Left lung (tissue), 10 donors: ENCODE results near the gene OBSCN. TPM values are rescaled to one million over a fixed set of nuclear protein-coding genes. Genes with fewer than 3 reads are reported as not detected.

Experiments used
- ATAC-seq: fragments of 200-7000 bp; cut with Tn5 transposase; one replicate; pipeline ENCODE4 v1.9.1; 2020; ENCODE audit warnings: moderate library complexity
- DNase-seq, 4 donors: peaks; one replicate each; pipeline ENCODE4 v3.0.0-alpha.2; 2013 to 2020
- H3K27ac ChIP-seq, 2 donors: fragments of 200-600 bp; sonication (generic) in 1 of 2; one replicate each; pipeline versions ENCODE4 v1.5.0 to v1.8.0; 2020 to 2021
- H3K27me3 ChIP-seq, 2 donors: fragments of 200-600 bp; sonication (generic) in 1 of 2; one replicate each; pipeline versions ENCODE4 v1.5.0 to v1.8.0; 2020 to 2021
- H3K36me3 ChIP-seq, 2 donors: fragments of 200-600 bp; sonication (generic) in 1 of 2; one replicate each; pipeline versions ENCODE4 v1.5.0 to v1.8.0; 2020 to 2021
- H3K4me1 ChIP-seq, 2 donors: fragments of 200-600 bp; one replicate each; pipeline ENCODE4 v1.8.0; 2021
- H3K4me3 ChIP-seq, 2 donors: fragments of 200-600 bp; sonication (generic) in 1 of 2; one replicate each; pipeline versions ENCODE4 v1.5.0 to v1.8.0; 2020 to 2021; ENCODE audit warnings: mild to moderate bottlenecking in 1 of 2
- H3K9me3 ChIP-seq, 2 donors: fragments of 200-600 bp; sonication (generic) in 1 of 2; one replicate each; pipeline versions ENCODE4 v1.5.0 to v1.8.0; 2020 to 2021
- CTCF ChIP-seq, 2 donors: fragments of 200-600 bp; sonication (generic) in 1 of 2; IDR thresholded peaks; one replicate each; pipeline versions ENCODE4 v1.5.0 to v1.8.0; 2021; ENCODE audit warnings: antibody characterized with exemption in 2 of 2
- intact Hi-C, 2 donors: fragments of 100-400 bp; cut with DNase I; formaldehyde crosslinking; loops; one replicate each; pipeline versions ENCODE4 v1.11.2 to v1.14.2; 2022
- polyA plus RNA-seq, 6 donors: library from polyadenylated mRNA; unstranded; fragments of 120-200 nt; gene quantifications; one replicate each; pipeline ENCODE4 v1.2.1, GENCODE V29; 2013; ENCODE audit not compliant: insufficient read length in 6 of 6
- total RNA-seq, 2 donors: library from RNA; stranded (reverse); fragmentation: NEBNext Ultra II Directional; extraction: Animal tissue kit (Norgen Biotek cat#: 25700); gene quantifications; one replicate each; pipeline ENCODE4 v1.2.1, GENCODE V29; 2021
- donor health status: DM: no; HTN: yes; CAD: no.
- donor health status: DM: no; HTN: no; CAD: no.

Gene OBSCN
- total and polyA plus RNA-seq, 8 donors: 20.3 to 69.5 (median 47.5) TPM

GRCh38 chr1:228228601-228229074 lies 20.8 kb downstream of the OBSCN start:
- H3K27me3 ChIP-seq: no peaks in the 10 kb centered on the region
- ATAC-seq (peak; percentile 44), DNase-seq (no peak)
- peaks cover 0 to 12% of the 10 kb centered on the region in 2 donors for H3K4me1 ChIP-seq
- H3K4me3 ChIP-seq: no peak overlapping the region
- no peak for TF ChIP-seq CTCF (IDR thresholded peaks at IDR 0.05)
- intact Hi-C loops: no loop called here
- peaks cover 0 to 27% of the 10 kb centered on the region in 2 donors for H3K9me3 ChIP-seq
- peak overlapping the region; percentile 11 to 48 for H3K27ac ChIP-seq
- H3K36me3 ChIP-seq: peaks cover 0 to 17% of the 10 kb centered on the region in 2 donors

- H3K27ac ChIP-seq: no peak overlapping the region
- H3K4me3 ChIP-seq: no peak overlapping the region
- ATAC-seq: no peak
- no peaks in the 10 kb centered on the region for H3K36me3 ChIP-seq
- H3K27me3 ChIP-seq: no peaks in the 10 kb centered on the region
- no peak for DNase-seq
- peaks cover 0 to 12% of the 10 kb centered on the region in 2 donors for H3K4me1 ChIP-seq
- peaks cover 0 to 14% of the 10 kb centered on the region in 2 donors for H3K9me3 ChIP-seq
- intact Hi-C loops: no loop called here
- no peak for TF ChIP-seq CTCF (IDR thresholded peaks at IDR 0.05)
Observed at GRCh38 chr1:228231189-228231588, 23.3 kb downstream of the OBSCN start.

- intact Hi-C loops: no loop called here
- Histone ChIP-seq H3K27me3 (no peaks in the 10 kb centered on the region), H3K9me3 (peaks cover 0 to 14% of the 10 kb centered on the region in 2 donors), H3K4me3 (no peak overlapping the region), H3K27ac (no peak overlapping the region), H3K4me1 (peaks cover 0 to 1% of the 10 kb centered on the region in 2 donors), H3K36me3 (no peaks in the 10 kb centered on the region)
- DNase-seq: no peak
- TF ChIP-seq CTCF (IDR thresholded peaks at IDR 0.05): no peak
- no peak for ATAC-seq
Observed at GRCh38 chr1:228233136-228233535, 25.3 kb downstream of the OBSCN start.

- DNase-seq: no peak
- no peak for ATAC-seq
- peaks cover 0 to 14% of the 10 kb centered on the region in 2 donors for H3K9me3 ChIP-seq
- no peak overlapping the region for H3K27ac ChIP-seq
- no peak overlapping the region for H3K4me3 ChIP-seq
- peaks cover 0 to 5% of the 10 kb centered on the region in 2 donors for H3K36me3 ChIP-seq
- intact Hi-C loops: no loop called here
- H3K27me3 ChIP-seq: no peaks in the 10 kb centered on the region
- no peaks in the 10 kb centered on the region for H3K4me1 ChIP-seq
- TF ChIP-seq CTCF (IDR thresholded peaks at IDR 0.05): no peak
Observed at GRCh38 chr1:228234921-228235320, 27.1 kb downstream of the OBSCN start.

GRCh38 chr1:228236744-228237143 lies 28.9 kb downstream of the OBSCN start:
- no peak overlapping the region for H3K4me3 ChIP-seq
- DNase-seq: no peak
- peaks cover 0 to 28% of the 10 kb centered on the region in 2 donors for H3K9me3 ChIP-seq
- no peak overlapping the region for H3K27ac ChIP-seq
- intact Hi-C loops: no loop called here
- TF ChIP-seq CTCF (IDR thresholded peaks at IDR 0.05): peak; percentile 30 to 51
- peaks cover 0 to 11% of the 10 kb centered on the region in 2 donors for H3K36me3 ChIP-seq
- H3K4me1 ChIP-seq: no peaks in the 10 kb centered on the region
- peak; percentile 80 for ATAC-seq
- H3K27me3 ChIP-seq: no peaks in the 10 kb centered on the region
